ENCODE measurements around the gene TSC2.

GRCh38 chr16:2019518-2019920, 28.3 kb upstream of the TSC2 start, which contains the start of gene NPW:
- TF ChIP-seq, protein P1, sequence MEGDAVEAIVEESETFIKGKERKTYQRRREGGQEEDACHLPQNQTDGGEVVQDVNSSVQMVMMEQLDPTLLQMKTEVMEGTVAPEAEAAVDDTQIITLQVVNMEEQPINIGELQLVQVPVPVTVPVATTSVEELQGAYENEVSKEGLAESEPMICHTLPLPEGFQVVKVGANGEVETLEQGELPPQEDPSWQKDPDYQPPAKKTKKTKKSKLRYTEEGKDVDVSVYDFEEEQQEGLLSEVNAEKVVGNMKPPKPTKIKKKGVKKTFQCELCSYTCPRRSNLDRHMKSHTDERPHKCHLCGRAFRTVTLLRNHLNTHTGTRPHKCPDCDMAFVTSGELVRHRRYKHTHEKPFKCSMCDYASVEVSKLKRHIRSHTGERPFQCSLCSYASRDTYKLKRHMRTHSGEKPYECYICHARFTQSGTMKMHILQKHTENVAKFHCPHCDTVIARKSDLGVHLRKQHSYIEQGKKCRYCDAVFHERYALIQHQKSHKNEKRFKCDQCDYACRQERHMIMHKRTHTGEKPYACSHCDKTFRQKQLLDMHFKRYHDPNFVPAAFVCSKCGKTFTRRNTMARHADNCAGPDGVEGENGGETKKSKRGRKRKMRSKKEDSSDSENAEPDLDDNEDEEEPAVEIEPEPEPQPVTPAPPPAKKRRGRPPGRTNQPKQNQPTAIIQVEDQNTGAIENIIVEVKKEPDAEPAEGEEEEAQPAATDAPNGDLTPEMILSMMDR (IDR thresholded peaks at IDR 0.05; ENCODE audit: low read depth, low read length): no peak
- no peak for TF ChIP-seq POLR2A (IDR thresholded peaks at IDR 0.05; ENCODE audit: extremely low read depth, insufficient read length)
- no peak for TF ChIP-seq MAX (IDR thresholded peaks at IDR 0.05; ENCODE audit: low read depth, low read length)
- no peak for TF ChIP-seq MYC (IDR thresholded peaks at IDR 0.05; ENCODE audit: low read depth, low read length)
